NT2/D1 (cell line): ENCODE measurements around the gene SEMA3C.

Experiments
- YY1 ChIP-seq: IDR thresholded peaks from 2 replicates; pipeline ENCODE4 v1.6.1; 2011; ENCODE audit not compliant: insufficient read length, insufficient read depth
- ZNF274 ChIP-seq: IDR thresholded peaks from 2 replicates; pipeline ENCODE4 v1.6.1; 2011; ENCODE audit warnings: mild to moderate bottlenecking, low read depth, low read length

GRCh38 chr7:80783678-80784327, 135.0 kb downstream of the SEMA3C start:
- TF ChIP-seq YY1: no peak
- TF ChIP-seq ZNF274: no peak
